ENCODE data around the gene PTAFR. TPM values are rescaled to one million over a fixed set of nuclear protein-coding genes. Genes with fewer than 3 reads are reported as not detected.

PTAFR gene
- total RNA-seq, 2 donors from 2014 or later = 2.3 to 2.5 TPM

DNA sequence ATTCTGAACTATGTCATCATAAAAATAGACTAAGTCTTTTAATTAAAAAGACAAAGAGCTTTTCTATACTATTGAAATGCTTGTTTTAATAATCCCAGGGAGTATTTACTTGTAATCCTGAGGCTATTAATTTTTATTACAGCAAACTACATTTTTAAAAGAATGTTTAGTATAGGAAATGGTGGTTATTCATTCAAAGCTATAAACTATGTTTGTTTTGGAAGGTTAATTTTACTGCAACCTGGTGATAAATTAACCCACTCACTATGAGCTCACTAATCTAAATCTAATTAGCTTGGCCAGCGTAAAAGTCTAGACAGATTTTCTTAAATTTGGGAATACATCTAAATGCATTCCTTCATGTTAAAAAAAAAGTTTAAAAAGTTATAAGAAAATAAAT, 74.3 kb downstream of the PTAFR start:
- no peak for DNase-seq (ENCODE audit: low spot score)
- Histone ChIP-seq H3K4me3 (no peak overlapping the region), H3K9me3 (no peaks in the 10 kb centered on the region), H3K27me3 (replicated peaks; ENCODE audit: insufficient read depth) (no peaks in the 10 kb centered on the region), H3K36me3 (no peaks in the 10 kb centered on the region), H3K27ac (no peak overlapping the region), H3K4me1 (replicated peaks) (no peaks in the 10 kb centered on the region)
- intact Hi-C loops (cut with DNase I) = no loop called here
- WGBS = 48% methylated on average over 1 of the region's 1 CpG
- no peak for TF ChIP-seq POLR2A (IDR thresholded peaks at IDR 0.05)
- TF ChIP-seq, protein P1, sequence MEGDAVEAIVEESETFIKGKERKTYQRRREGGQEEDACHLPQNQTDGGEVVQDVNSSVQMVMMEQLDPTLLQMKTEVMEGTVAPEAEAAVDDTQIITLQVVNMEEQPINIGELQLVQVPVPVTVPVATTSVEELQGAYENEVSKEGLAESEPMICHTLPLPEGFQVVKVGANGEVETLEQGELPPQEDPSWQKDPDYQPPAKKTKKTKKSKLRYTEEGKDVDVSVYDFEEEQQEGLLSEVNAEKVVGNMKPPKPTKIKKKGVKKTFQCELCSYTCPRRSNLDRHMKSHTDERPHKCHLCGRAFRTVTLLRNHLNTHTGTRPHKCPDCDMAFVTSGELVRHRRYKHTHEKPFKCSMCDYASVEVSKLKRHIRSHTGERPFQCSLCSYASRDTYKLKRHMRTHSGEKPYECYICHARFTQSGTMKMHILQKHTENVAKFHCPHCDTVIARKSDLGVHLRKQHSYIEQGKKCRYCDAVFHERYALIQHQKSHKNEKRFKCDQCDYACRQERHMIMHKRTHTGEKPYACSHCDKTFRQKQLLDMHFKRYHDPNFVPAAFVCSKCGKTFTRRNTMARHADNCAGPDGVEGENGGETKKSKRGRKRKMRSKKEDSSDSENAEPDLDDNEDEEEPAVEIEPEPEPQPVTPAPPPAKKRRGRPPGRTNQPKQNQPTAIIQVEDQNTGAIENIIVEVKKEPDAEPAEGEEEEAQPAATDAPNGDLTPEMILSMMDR (IDR thresholded peaks at IDR 0.05) = no peak
- no peak for TF ChIP-seq POLR2AphosphoS5 (IDR thresholded peaks at IDR 0.05)

DNA sequence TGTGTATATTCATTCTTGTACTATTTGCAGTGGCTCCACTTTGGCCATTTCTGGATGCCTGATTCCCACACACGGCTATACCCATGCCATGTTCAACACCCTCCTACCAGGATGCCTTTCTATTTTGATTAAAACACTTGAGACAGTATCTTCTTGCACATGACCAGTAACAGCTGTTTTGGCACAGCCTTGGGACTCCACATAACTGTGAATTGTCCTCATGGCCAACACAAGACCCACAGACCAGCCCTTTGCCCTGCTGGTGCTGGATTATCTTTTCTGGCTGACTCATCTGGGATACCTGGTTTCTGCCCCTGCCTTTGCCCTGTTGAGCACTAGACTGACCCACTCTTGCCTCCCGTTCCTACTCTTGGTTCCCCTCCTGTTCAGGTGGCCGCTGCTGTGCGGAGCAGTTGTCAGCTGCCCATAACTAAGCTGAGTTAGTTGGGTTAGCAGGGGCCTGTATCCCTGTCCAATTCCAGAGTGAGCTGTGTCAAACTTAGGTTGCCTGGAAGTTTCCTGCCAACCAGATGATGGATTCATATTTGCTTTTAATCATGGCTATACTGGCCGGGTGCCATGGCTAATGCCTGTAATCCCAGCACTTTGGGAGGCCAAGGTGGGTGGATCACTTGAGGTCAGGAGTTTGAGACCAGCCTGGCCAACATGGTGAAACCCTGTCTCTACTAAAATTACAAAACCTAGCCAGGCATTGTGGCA, 77.3 kb downstream of the PTAFR start:
- DNase-seq (ENCODE audit: low spot score) = no peak
- no peaks in the 10 kb centered on the region for H3K4me1 ChIP-seq (replicated peaks)
- no peak overlapping the region for H3K4me3 ChIP-seq
- no peaks in the 10 kb centered on the region for H3K36me3 ChIP-seq
- intact Hi-C loops (cut with DNase I) = no loop called here
- H3K9me3 ChIP-seq = no peaks in the 10 kb centered on the region
- no peak overlapping the region for H3K27ac ChIP-seq
- TF ChIP-seq, protein P1 (IDR thresholded peaks at IDR 0.05) = no peak
- TF ChIP-seq POLR2AphosphoS5 (IDR thresholded peaks at IDR 0.05) (no peak), POLR2A (IDR thresholded peaks at IDR 0.05) (no peak)
- 86% methylated on average over 5 of the region's 5 CpGs for WGBS
- H3K27me3 ChIP-seq (replicated peaks; ENCODE audit: insufficient read depth) = no peaks in the 10 kb centered on the region

Small RNAs within 50 kb of the gene (small RNA-seq; reads per million reads assigned to genes)
- gene RNU6-176P = 0 reads per million in 2 donors

Other genes with a start within 250 kb of the PTAFR start
- gene SMPDL3B, start 241.7 kb downstream of the PTAFR start, total RNA-seq = 1 to 10 TPM; 2.0 to 7.7 TPM
- gene XKR8, start 216.7 kb downstream of the PTAFR start, total RNA-seq = 10 to 100 TPM in 1 of 2 donors, 1 to 10 TPM in 1; 9.5 to 15.2 TPM
- 10 to 100 TPM; 16.7 to 19.4 TPM for gene EYA3, start 88.1 kb downstream of the PTAFR start, total RNA-seq
- gene DNAJC8, start 56.3 kb upstream of the PTAFR start, total RNA-seq = 10 to 100 TPM; 43.7 to 60.3 TPM
- 100 to 1,000 TPM; 171 to 390 TPM for gene ATP5IF1, start 59.4 kb upstream of the PTAFR start, total RNA-seq
- gene SESN2, start 82.8 kb upstream of the PTAFR start, total RNA-seq = 10 to 100 TPM; 11.2 to 27.5 TPM
- gene MED18, start 152.3 kb upstream of the PTAFR start, total RNA-seq = 10 to 100 TPM in 1 of 2 donors, 1 to 10 TPM in 1; 9.9 to 14.0 TPM
- gene PHACTR4, start 193.1 kb upstream of the PTAFR start, total RNA-seq = 10 to 100 TPM; 38.9 to 45.0 TPM